Smooth muscle cell (in vitro differentiated cells): ENCODE measurements around the gene CTBP1. TPM values are rescaled to one million over a fixed set of nuclear protein-coding genes. Genes with fewer than 3 reads are reported as not detected.

ENCODE experiments used
- DNase-seq: peaks from one replicate; lab custom pipeline; 2025; ENCODE audit not compliant: unreplicated experiment; lab: John Stamatoyannopoulos, UW
- H2AFZ ChIP-seq: fragments of 200-600 bp; sonication (generic); 2 replicates; pipeline ENCODE4 v1.6.0; 2016; ENCODE audit warnings: antibody characterized with exemption, low read depth, mild to moderate bottlenecking
- H3F3A ChIP-seq: fragments of 200-600 bp; sonication (generic); 2 replicates; pipeline ENCODE4 v1.6.0; 2017; ENCODE audit warnings: antibody characterized with exemption, low read depth
- H3K27ac ChIP-seq: fragments of 200-600 bp; sonication (generic); 2 replicates; pipeline ENCODE4 v1.5.1; 2016; ENCODE audit warnings: low read depth, mild to moderate bottlenecking
- H3K27me3 ChIP-seq: fragments of 200-600 bp; sonication (generic); 2 replicates; pipeline ENCODE4 v1.6.1; 2016; ENCODE audit warnings: low read depth, mild to moderate bottlenecking
- H3K36me3 ChIP-seq: fragments of 200-600 bp; sonication (generic); 2 replicates; pipeline ENCODE4 v1.5.1; 2016; ENCODE audit warnings: low read depth
- H3K4me1 ChIP-seq: fragments of 200-600 bp; sonication (generic); 2 replicates; pipeline ENCODE4 v1.5.1; 2016; ENCODE audit warnings: low read depth
- H3K4me2 ChIP-seq: fragments of 200-600 bp; sonication (generic); 2 replicates; pipeline ENCODE4 v1.6.0; 2016; ENCODE audit warnings: mild to moderate bottlenecking
- H3K4me3 ChIP-seq: fragments of 200-600 bp; sonication (generic); 2 replicates; pipeline ENCODE4 v1.5.1; 2016; ENCODE audit warnings: mild to moderate bottlenecking
- H3K79me2 ChIP-seq: fragments of 200-600 bp; sonication (generic); 2 replicates; pipeline ENCODE4 v1.6.0; 2016; ENCODE audit warnings: low read depth, mild to moderate bottlenecking
- H3K9ac ChIP-seq: fragments of 200-600 bp; sonication (generic); 2 replicates; pipeline ENCODE4 v1.6.0; 2016; ENCODE audit warnings: low read depth
- H3K9me3 ChIP-seq: fragments of 200-600 bp; sonication (generic); replicated peaks from 2 replicates; pipeline ENCODE4 v1.5.1; 2016; ENCODE audit warnings: low read depth
- H4K20me1 ChIP-seq: fragments of 200-600 bp; sonication (generic); 2 replicates; pipeline ENCODE4 v1.6.0; 2016; ENCODE audit warnings: low read depth
- WGBS: methylation state at CpG from one replicate; pipeline ENCODE4 v1.1.7; 2016; ENCODE audit warnings: low lambda C conversion rate; 5-methylcytosine and 5-hydroxymethylcytosine counted together
- polyA plus RNA-seq: library from polyadenylated mRNA; unstranded; fragments of >200 nt; fragmentation: Nextera tagmentation; extraction: Ambion mirVana; gene quantifications from 2 replicates; pipeline ENCODE4 v1.2.1, GENCODE V29; 2016
- total RNA-seq: library from RNA; depleted of rRNA; stranded (reverse); fragments of >200 nt; gene quantifications from 2 replicates; pipeline ENCODE4 v1.2.3, GENCODE V29; 2014
- TF ChIP-seq, protein P1 (sequence below): fragments of 200-600 bp; sonication (generic); IDR thresholded peaks from 2 replicates; pipeline ENCODE4 v1.5.1; 2017; ENCODE audit warnings: borderline replicate concordance, mild to moderate bottlenecking, antibody characterized with exemption; ENCODE audit not compliant: insufficient read depth, poor library complexity, severe bottlenecking

CTBP1 gene
- total and polyA plus RNA-seq, 2 experiments from 2014 or later: 76.9 to 132 TPM

GRCh38 chr4:1182313-1182712 is 66.6 kb downstream of the CTBP1 start:
- Histone ChIP-seq H3K9me3 (no peaks in the 10 kb centered on the region), H3K27me3 (no peaks in the 10 kb centered on the region), H3K36me3 (peaks cover 3% of the 10 kb centered on the region), H3K9ac (no peak overlapping the region), H3K4me2 (no peak overlapping the region), H3K4me3 (no peak overlapping the region), H3F3A (peaks cover 4% of the 10 kb centered on the region), H3K79me2 (no peaks in the 10 kb centered on the region), H3K4me1 (no peaks in the 10 kb centered on the region), H3K27ac (no peak overlapping the region), H2AFZ (no peak overlapping the region), H4K20me1 (no peaks in the 10 kb centered on the region)
- TF ChIP-seq, protein P1, sequence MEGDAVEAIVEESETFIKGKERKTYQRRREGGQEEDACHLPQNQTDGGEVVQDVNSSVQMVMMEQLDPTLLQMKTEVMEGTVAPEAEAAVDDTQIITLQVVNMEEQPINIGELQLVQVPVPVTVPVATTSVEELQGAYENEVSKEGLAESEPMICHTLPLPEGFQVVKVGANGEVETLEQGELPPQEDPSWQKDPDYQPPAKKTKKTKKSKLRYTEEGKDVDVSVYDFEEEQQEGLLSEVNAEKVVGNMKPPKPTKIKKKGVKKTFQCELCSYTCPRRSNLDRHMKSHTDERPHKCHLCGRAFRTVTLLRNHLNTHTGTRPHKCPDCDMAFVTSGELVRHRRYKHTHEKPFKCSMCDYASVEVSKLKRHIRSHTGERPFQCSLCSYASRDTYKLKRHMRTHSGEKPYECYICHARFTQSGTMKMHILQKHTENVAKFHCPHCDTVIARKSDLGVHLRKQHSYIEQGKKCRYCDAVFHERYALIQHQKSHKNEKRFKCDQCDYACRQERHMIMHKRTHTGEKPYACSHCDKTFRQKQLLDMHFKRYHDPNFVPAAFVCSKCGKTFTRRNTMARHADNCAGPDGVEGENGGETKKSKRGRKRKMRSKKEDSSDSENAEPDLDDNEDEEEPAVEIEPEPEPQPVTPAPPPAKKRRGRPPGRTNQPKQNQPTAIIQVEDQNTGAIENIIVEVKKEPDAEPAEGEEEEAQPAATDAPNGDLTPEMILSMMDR: no peak
- no peak for DNase-seq

GRCh38 chr4:1180663-1181062 is 68.3 kb downstream of the CTBP1 start:
- Histone ChIP-seq H4K20me1 (no peaks in the 10 kb centered on the region), H3K4me1 (no peaks in the 10 kb centered on the region), H3K79me2 (no peaks in the 10 kb centered on the region), H3K27ac (no peak overlapping the region), H2AFZ (no peak overlapping the region), H3K27me3 (no peaks in the 10 kb centered on the region), H3F3A (peaks cover 4% of the 10 kb centered on the region), H3K36me3 (peaks cover 3% of the 10 kb centered on the region), H3K4me2 (no peak overlapping the region), H3K9ac (no peak overlapping the region), H3K9me3 (no peaks in the 10 kb centered on the region), H3K4me3 (no peak overlapping the region)
- TF ChIP-seq, protein P1: no peak
- no peak for DNase-seq

DNA sequence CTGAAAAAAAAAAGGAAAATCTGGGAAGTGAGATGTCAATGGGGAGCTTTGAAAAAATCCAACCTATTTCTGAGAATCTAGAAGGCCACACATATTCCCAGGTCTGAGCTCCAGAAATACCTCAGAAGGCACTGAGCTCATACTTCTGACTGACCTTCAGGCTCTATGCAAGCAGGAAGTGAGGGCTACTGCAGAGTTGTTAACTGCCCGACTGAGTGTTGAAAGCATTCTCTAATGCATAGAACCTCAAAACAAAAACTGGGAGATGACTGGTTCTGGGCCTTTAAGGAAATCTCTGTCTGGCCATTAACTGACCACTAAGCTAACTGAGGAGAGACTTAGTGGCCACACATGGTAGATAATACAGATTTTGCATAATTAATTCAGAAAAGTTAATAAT is 69.0 kb downstream of the CTBP1 start:
- H3K9me3 ChIP-seq: no peaks in the 10 kb centered on the region
- 88% methylated on average over 1 of the region's 1 CpG for WGBS
- H3K4me2 ChIP-seq: no peak overlapping the region
- no peaks in the 10 kb centered on the region for H3K27me3 ChIP-seq
- no peaks in the 10 kb centered on the region for H3K79me2 ChIP-seq
- H3K4me3 ChIP-seq: no peak overlapping the region
- TF ChIP-seq, protein P1: no peak
- peaks cover 5% of the 10 kb centered on the region for H3F3A ChIP-seq
- no peaks in the 10 kb centered on the region for H4K20me1 ChIP-seq
- no peak overlapping the region for H3K27ac ChIP-seq
- DNase-seq: no peak
- no peak overlapping the region for H3K9ac ChIP-seq
- no peaks in the 10 kb centered on the region for H3K4me1 ChIP-seq
- H2AFZ ChIP-seq: no peak overlapping the region
- peaks cover 3% of the 10 kb centered on the region for H3K36me3 ChIP-seq

DNA sequence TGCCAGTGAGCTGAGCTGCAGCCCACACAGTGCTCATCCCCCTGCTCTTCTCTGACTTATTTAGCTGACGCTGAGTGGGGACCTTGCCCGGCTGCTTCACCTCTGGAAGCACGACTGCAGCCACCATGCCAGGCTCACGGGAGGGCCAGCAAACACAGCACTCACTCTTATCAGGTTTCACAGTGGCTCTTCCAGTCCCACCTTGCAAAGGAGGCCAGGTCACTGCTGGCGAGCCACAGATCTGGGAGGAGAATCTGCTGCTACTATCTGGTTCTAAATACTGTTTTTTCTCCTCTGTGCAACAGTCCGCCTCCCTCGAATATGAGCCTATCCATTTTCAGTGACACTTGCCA is 69.9 kb downstream of the CTBP1 start:
- Histone ChIP-seq H3K9ac (no peak overlapping the region), H3F3A (peaks cover 11% of the 10 kb centered on the region), H3K4me2 (no peak overlapping the region), H3K27ac (no peak overlapping the region), H3K9me3 (no peaks in the 10 kb centered on the region), H3K4me3 (no peak overlapping the region), H4K20me1 (no peaks in the 10 kb centered on the region), H2AFZ (no peak overlapping the region), H3K36me3 (peaks cover 3% of the 10 kb centered on the region), H3K27me3 (no peaks in the 10 kb centered on the region), H3K4me1 (no peaks in the 10 kb centered on the region), H3K79me2 (no peaks in the 10 kb centered on the region)
- TF ChIP-seq, protein P1: no peak
- no peak for DNase-seq
- 83% methylated on average over 7 of the region's 7 CpGs for WGBS
